ENCODE results near the gene APOA5.

APOA5 gene

GRCh38 chr11:116796548-116796947 is 4.9 kb upstream of the APOA5 start:
- DNase-seq, result no peak

DNA sequence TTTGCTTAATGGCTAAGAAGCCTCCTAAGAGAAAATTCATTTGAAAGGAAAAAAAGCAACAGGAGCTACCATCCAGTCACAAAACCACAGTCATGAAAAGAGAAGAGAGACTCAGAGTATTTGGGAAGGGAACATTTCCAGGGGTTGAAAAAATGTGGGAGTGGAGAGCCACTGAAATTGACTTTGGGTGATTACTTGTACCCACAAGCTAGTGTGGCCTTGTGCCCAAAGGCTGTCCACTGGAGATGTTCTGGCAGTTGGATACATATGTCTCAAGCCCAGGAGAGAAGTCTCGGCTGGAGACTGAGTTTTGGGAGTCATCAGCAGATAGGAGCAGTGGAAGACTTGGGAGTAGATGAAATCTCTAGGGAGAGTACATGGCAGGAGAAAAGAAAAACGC is 3.2 kb upstream of the APOA5 start:
- no peak for DNase-seq

DNA sequence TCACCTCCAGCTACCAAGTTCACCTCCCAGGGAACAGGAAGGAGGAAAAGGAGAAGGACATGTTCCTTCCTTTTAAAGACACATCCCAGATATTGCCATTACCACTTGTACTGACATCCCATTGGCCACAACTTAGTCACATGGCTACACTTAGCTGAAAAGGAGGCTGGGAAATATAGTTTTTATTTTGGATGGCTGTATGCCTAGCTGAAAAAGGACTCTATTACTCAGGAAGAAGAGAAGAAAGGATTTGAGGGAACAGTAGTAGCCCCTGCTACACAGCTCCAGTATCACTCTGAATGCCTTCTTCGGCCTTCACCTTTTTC is 2.1 kb upstream of the APOA5 start:
- no peak for DNase-seq

- DNase-seq, result no peak
These were observed 1.4 kb upstream of the APOA5 start for GRCh38 chr11:116792869-116793771.

GRCh38 chr11:116792144-116792868 is 627 bp upstream of the APOA5 start:
- DNase-seq, result no peak

- DNase-seq, result peak; percentile 79
These were observed 472 bp downstream of the APOA5 start for GRCh38 chr11:116791002-116791812.

DNA sequence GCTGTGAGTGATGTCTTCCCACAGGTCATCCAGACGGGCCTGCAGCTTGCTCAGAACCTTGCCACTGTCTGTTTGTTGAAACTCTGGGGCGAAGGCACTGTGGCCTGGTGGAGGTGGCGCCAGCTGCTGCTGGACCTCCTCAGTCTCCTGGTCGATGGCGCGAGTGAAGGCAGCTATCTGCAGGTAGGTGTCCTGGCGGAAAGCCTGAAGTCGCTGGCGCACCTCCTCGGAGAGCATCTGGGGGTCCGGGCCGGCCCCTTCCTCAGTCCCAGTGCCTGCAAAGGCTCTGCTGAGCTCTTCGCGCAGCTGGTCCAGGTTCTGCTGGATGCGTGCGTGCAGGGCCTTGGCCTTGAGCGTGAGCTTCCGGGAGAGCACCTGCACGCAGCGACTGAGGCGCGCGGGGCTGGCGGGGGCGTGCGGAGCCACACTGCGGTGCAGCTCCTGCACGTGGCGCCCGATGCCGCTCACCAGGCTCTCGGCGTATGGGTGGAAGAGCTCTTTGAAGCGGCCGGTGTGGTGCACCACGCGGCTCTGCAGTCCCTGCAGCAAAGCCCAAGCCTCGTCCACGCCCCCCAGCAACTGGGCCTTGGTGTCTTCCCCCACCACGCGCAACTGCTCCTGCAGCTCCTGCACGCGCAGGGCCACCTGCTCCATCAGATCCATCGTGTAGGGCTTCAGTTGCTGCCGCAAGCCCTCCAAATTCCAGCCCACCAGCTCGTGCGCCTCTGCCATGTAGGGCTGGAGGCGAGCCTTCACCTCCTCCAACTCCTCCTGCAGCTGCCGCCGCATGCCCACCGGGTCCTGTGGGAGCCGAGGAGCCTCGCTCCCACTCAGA is 1.3 kb downstream of the APOA5 start:
- DNase-seq, result no peak

- no peak for DNase-seq
These were observed 2.7 kb downstream of the APOA5 start for GRCh38 chr11:116788975-116789374.

- DNase-seq, result no peak
These were observed 3.1 kb downstream of the APOA5 start for GRCh38 chr11:116788534-116788933.

DNA sequence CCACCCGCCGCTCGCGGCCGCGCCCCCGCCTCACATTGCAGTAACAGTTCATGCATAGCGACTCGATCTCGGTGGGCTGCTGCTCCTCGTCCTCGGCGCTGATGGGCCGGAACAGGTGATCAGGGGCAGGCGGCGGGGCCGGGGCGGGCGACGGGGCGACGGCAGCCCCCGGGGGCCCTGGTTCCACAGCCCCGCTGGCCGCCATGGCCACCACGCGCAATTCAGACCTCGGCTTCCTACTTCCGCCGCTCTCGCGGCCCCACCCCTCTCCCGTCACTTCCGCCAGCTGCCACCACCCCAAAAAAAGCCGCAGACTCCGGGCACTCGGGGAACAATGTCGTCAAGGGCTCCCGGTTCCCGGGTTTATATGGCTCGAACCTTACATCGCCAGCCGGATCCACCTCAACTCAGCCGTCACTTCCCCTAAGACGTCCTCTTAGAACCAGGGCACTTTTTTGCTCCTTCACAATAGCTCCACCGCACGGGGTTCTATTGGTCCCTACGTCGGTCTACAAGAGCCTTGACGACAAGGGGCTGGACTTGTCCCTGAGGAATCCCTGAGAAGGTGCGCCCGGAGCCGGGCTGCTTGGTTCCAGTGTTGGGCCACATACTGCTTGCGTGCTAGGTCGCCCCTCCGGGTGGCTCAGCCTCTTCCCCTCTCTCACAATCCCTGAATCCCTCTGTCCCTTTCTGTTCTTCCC is 3.7 kb downstream of the APOA5 start, which contains the start of gene ZPR1:
Gene ZPR1 (minus strand): TSS at position 238 of the 701 bp plus-strand sequence. CDS start 33 bp downstream, at position 205.
- DNase-seq, result peak; percentile 93

- no peak for DNase-seq
These were observed 4.3 kb downstream of the APOA5 start for GRCh38 chr11:116787436-116787785.

DNA sequence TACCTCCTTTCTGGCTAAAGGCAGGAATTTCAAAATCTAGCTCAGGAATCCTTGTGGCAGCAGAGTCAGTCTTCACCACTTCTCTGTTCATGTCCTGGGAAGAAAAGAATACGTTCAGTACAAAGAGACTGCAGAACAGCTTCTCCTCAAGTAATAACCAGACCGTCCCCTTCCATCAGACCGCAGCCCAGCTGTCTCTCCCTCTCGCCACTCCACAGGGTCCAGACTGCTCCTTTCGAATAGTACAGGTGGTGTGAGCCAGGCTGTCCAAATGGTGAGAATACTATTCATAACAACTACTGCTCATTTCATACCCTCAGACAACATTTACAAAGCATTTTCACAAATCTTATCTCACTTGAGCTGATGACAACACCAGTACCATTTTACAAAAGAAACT is 4.7 kb downstream of the APOA5 start:
- no peak for DNase-seq

DNA sequence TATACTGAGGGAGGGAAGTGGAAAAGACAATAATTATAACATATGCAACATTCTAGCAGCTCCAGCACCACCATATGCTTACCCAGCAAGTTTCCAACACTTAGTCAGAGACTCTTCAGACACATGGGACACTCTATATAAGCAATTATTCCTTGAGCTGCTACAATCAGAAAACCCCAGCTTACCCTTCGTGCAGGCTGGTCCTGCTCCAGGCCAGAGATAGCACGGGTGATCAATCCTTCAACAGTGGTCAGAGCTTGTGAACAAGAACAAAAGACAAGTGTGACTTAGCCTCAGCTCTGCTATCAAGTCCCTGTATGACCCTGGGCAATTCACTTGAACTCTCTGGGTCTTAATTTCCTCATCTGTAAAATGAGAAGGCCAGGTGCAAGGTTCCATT is 5.4 kb downstream of the APOA5 start:
- no peak for DNase-seq

DNA sequence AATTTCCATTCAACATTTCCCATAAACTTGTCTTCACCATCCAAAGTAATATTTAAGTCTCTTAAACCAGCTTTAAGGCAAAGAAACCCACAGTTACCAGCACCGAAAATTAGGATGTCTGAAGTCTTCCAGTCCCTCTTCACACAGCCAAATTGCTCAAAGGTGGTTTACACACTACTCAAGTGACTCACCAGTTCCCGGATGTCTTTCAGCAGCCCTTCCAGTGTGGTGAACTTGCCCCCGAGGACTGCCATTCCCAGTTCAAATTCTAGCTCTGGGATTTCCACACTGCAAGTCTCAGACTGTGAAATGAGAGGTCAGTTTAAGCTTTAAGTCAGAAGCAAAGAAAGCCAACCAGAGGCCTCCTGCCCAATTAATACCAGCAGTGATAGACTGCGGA is 9.0 kb downstream of the APOA5 start:
- no peak for DNase-seq

- DNase-seq, result no peak
These were observed 13.1 kb downstream of the APOA5 start for GRCh38 chr11:116778556-116778955.

- DNase-seq, result no peak
These were observed 14.6 kb downstream of the APOA5 start for GRCh38 chr11:116777056-116777455.

DNA sequence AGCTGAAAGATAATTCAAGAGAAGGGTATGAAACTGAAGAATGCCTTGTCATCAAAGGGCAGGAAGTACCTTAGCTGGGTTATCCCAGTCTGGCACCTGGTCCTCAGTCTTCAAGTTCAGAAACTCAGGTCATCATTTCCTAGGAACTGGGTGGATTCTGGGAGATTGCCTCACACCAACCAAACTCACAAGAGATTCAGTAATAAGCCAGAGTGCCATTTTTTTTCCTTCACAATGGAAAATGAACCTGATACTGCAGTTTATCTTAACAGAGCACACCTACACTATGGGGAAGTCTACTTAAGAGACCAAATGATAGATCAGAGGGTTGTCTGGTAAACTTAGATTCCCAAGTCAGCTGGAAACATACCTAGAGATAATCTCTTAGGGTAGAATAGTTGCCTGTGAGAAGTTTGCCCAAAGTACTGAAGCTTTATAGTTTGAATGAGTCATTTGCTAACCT is 15.1 kb downstream of the APOA5 start:
- no peak for DNase-seq

DNA sequence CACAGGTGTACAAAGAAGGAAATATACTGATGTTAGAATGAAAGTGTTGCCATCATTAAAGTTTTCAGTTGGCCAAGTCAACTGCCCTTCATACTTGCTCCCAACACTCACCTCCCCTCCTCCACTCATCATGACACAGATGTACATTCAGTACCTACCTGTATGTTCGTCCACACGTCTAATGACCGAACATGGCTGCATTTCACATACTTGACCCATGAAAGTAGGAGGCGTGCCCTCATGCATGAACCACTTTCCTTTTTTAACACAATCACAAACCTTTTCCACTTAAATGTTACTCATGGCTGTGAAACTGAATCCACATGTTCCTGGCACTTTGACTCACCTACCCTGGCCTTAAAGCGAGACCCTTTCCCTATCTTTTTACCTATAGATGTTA is 15.7 kb downstream of the APOA5 start:
- no peak for DNase-seq

- no peak for DNase-seq
These were observed 17.0 kb downstream of the APOA5 start for GRCh38 chr11:116774661-116775060.

DNA sequence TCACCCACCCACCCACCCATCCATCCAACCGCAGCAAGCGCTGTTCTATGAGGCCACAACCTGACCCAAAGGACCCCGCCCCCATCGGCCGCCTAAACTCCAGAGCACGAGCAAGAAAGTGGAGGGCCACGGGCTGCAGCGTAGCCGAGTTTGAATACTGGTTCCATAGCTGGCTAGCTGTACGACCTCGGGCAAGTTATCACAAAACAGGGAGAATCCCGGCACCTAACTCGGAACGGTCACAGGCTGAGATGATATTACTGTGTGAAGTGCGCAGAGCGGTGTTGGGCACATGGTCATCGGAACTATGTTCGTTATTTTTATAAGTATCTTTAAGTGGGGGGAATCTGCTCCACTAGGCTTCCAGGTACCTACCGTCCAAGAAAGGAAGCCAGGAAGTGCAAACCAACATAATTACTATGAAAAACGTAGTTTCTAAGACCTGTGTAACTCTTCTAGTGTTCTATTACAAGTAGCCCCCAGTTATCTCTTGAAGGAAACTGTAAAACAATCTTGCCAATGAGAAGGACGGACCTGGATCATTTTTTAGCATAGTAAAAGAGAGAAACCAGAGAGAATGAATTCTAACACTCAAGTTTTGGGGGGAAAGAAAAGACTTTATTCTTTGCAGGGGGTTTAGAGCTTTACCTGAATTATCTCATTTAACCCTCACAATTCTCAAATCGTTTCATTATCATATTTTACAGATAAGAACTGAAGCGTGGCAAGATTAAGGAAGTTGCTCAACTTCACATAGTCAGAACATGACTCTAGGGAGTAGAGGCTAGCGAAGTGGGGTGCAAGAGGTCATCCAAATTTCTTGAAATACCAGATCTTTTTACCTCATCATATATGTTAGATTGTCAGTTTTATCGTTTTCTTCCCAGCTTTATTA is 18.2 kb downstream of the APOA5 start:
- no peak for DNase-seq
